Mucosa of stomach (tissue), 1 donor: ENCODE measurements around the gene RDH13.

Experiments
- H3K27me3 ChIP-seq: one replicate; pipeline ENCODE4 v1.7.0; 2013; ENCODE audit warnings: mild to moderate bottlenecking, low read length; ENCODE audit not compliant: control insufficient read depth, insufficient read depth
- H3K36me3 ChIP-seq: one replicate; pipeline ENCODE4 v1.7.0; 2013; ENCODE audit warnings: low read length; ENCODE audit not compliant: control insufficient read depth, insufficient read depth
- H3K4me1 ChIP-seq: one replicate; pipeline ENCODE4 v1.7.0; 2013; ENCODE audit warnings: mild to moderate bottlenecking, low read length; ENCODE audit not compliant: control insufficient read depth, insufficient read depth
- H3K4me3 ChIP-seq: one replicate; pipeline ENCODE4 v1.7.0; 2013; ENCODE audit warnings: low read length
- H3K9ac ChIP-seq: one replicate; pipeline ENCODE4 v1.7.0; 2013; ENCODE audit warnings: mild to moderate bottlenecking, low read length, moderate library complexity
- H3K9me3 ChIP-seq: one replicate; pipeline ENCODE4 v1.7.0; 2013; ENCODE audit warnings: mild to moderate bottlenecking, low read length, moderate library complexity; ENCODE audit not compliant: control insufficient read depth
- donor health status: Pancreatic carcinoma.

RDH13 gene

GRCh38 chr19:55080968-55081769 lies 18.2 kb upstream of the RDH13 start:
- H3K9ac ChIP-seq = no peak overlapping the region
- peaks cover 43% of the 10 kb centered on the region for H3K4me1 ChIP-seq
- no peak overlapping the region for H3K4me3 ChIP-seq
- H3K9me3 ChIP-seq = no peaks in the 10 kb centered on the region
- H3K27me3 ChIP-seq = peaks cover 45% of the 10 kb centered on the region
- H3K36me3 ChIP-seq = no peaks in the 10 kb centered on the region

GRCh38 chr19:55080121-55080967 lies 17.4 kb upstream of the RDH13 start:
- Histone ChIP-seq H3K27me3 (peaks cover 41% of the 10 kb centered on the region), H3K4me1 (peaks cover 46% of the 10 kb centered on the region), H3K9me3 (no peaks in the 10 kb centered on the region), H3K36me3 (no peaks in the 10 kb centered on the region), H3K9ac (no peak overlapping the region), H3K4me3 (no peak overlapping the region)

- Histone ChIP-seq H3K9me3 (no peaks in the 10 kb centered on the region), H3K36me3 (no peaks in the 10 kb centered on the region), H3K27me3 (peaks cover 38% of the 10 kb centered on the region), H3K9ac (no peak overlapping the region), H3K4me3 (no peak overlapping the region), H3K4me1 (peaks cover 51% of the 10 kb centered on the region)
These were observed 16.6 kb upstream of the RDH13 start for GRCh38 chr19:55079400-55080038.

GRCh38 chr19:55078996-55079395 lies 16.0 kb upstream of the RDH13 start:
- Histone ChIP-seq H3K9me3 (no peaks in the 10 kb centered on the region), H3K4me3 (no peak overlapping the region), H3K27me3 (peaks cover 33% of the 10 kb centered on the region), H3K36me3 (no peaks in the 10 kb centered on the region), H3K4me1 (peaks cover 51% of the 10 kb centered on the region), H3K9ac (peak overlapping the region; percentile 37)

DNA sequence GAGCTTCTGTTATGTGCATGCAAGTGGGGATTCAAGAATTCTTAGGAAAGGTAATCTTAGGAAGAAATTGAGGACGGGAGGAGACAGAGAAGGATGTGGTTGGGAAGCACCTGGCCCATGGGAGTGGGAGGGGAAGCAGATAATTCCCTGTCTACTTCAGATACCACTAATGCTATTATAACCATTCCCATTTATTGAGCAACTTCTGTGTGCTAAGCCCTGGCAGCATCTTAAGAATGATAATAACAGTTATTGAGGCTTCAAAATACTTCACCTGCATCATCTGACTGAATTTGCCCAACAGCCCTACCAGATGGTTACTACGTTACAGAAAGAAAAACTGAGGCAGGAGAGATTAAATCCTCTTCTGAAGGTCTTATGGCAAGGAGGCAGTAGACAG lies 14.2 kb upstream of the RDH13 start:
- Histone ChIP-seq H3K9me3 (no peaks in the 10 kb centered on the region), H3K4me3 (no peak overlapping the region), H3K36me3 (no peaks in the 10 kb centered on the region), H3K4me1 (peaks cover 52% of the 10 kb centered on the region), H3K9ac (no peak overlapping the region), H3K27me3 (peaks cover 25% of the 10 kb centered on the region)

DNA sequence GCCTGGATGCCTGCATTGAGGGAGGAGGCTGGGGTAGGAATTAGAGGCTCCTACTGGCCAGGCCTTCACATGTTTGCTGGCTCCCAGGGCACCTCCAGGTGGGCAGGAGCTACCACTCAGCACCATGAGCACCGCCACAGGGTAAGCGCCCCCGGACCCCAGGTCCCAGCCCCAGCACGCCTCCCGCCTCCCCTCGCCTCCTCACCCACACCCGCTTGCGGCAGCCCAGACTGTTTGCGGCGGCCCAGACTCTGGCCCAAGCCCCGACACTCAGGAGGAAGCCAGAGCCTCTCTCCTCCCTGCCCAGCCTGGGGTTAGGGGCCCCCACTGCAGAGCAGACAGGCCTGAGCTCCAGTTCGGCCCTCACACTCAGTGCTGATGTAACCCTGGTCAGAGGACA lies 13.4 kb upstream of the RDH13 start:
- Histone ChIP-seq H3K4me3 (peak overlapping the region; percentile 60), H3K9ac (peak overlapping the region; percentile 90), H3K27me3 (peaks cover 18% of the 10 kb centered on the region), H3K9me3 (no peaks in the 10 kb centered on the region), H3K4me1 (peaks cover 55% of the 10 kb centered on the region), H3K36me3 (no peaks in the 10 kb centered on the region)

GRCh38 chr19:55075371-55075998 lies 12.5 kb upstream of the RDH13 start, which contains the start of gene EPS8L1:
EPS8L1 (plus strand) TSS chr19:55075869; CDS start chr19:55076445, 576 bp downstream.
- H3K9ac ChIP-seq = peak within 1 kb of the TSS; percentile 90
- H3K9me3 ChIP-seq = no peaks in the 10 kb centered on the region
- H3K27me3 ChIP-seq = peaks cover 14% of the 10 kb centered on the region
- H3K36me3 ChIP-seq = no peaks in the 10 kb centered on the region
- peak within 1 kb of the TSS; percentile 60 for H3K4me3 ChIP-seq
- peaks cover 54% of the 10 kb centered on the region for H3K4me1 ChIP-seq

- Histone ChIP-seq H3K9ac (peak overlapping the region; percentile 48), H3K4me1 (peaks cover 56% of the 10 kb centered on the region), H3K4me3 (no peak overlapping the region), H3K27me3 (peaks cover 9% of the 10 kb centered on the region), H3K36me3 (no peaks in the 10 kb centered on the region), H3K9me3 (no peaks in the 10 kb centered on the region)
These were observed 9.0 kb upstream of the RDH13 start for GRCh38 chr19:55071913-55072312.

- H3K36me3 ChIP-seq = no peaks in the 10 kb centered on the region
- no peaks in the 10 kb centered on the region for H3K9me3 ChIP-seq
- H3K4me3 ChIP-seq = no peak overlapping the region
- peak overlapping the region; percentile 48 for H3K9ac ChIP-seq
- H3K27me3 ChIP-seq = peaks cover 6% of the 10 kb centered on the region
- peaks cover 50% of the 10 kb centered on the region for H3K4me1 ChIP-seq
These were observed 8.2 kb upstream of the RDH13 start for GRCh38 chr19:55071129-55071502.

GRCh38 chr19:55070466-55071128 lies 7.6 kb upstream of the RDH13 start:
- Histone ChIP-seq H3K36me3 (no peaks in the 10 kb centered on the region), H3K27me3 (peaks cover 6% of the 10 kb centered on the region), H3K4me1 (peaks cover 47% of the 10 kb centered on the region), H3K4me3 (no peak overlapping the region), H3K9ac (no peak overlapping the region), H3K9me3 (no peaks in the 10 kb centered on the region)

GRCh38 chr19:55069865-55070197 lies 6.9 kb upstream of the RDH13 start:
- Histone ChIP-seq H3K9me3 (no peaks in the 10 kb centered on the region), H3K27me3 (peaks cover 6% of the 10 kb centered on the region), H3K9ac (peak overlapping the region; percentile 92), H3K4me3 (peak overlapping the region; percentile 84), H3K4me1 (peaks cover 39% of the 10 kb centered on the region), H3K36me3 (no peaks in the 10 kb centered on the region)
